LNCaP clone FGC (cell line): ENCODE results near the gene UNC13D.

Experiments used
- DNase-seq: peaks from one replicate; pipeline ENCODE4 v3.0.0-alpha.2; 2011; ENCODE audit warnings: low read depth
- H3K4me3 ChIP-seq: 2 replicates; pipeline ENCODE4 v1.5.1; 2011; ENCODE audit warnings: mild to moderate bottlenecking, low read depth, low read length, control low read depth
- CTCF ChIP-seq: IDR thresholded peaks from 2 replicates; pipeline ENCODE4 v1.5.1; 2012; ENCODE audit warnings: mild to moderate bottlenecking; ENCODE audit not compliant: control insufficient read depth, insufficient read depth; ENCODE audit errors: extremely low read depth

Gene UNC13D

DNA sequence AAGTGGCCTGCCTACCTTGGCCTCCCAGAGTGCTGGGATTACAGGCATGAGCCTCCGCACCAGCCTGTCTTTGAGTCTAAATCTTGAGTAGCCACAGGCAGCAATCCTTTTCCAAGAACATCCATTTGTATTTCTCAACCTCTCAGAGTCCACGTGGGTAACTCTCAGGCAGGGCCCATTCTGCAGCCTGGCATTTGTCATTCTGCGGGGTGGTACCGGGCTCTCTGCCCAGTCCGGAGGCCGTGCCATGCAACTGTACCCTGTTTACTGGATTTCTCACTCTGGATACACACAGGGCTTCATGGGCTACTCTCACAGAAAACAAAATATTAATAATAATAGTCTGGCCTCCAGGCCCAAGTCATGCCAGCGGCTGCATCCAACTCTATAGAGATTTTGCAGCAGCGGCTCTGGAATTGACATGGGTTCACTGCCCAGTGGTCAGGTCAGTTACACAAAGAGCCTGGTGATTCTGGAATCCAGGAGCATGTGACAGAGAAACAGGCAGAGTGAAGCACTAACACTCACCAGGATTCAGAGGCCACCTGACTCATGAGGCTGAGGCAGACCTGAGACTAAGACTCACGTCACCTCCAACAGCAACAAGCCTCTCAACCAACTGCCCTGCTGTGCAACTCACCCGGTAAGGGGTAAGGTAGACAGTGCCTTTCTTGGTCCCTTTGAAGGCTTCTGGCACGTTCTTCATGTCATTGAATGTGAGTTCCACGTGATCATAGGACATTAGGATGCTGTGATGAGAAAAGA lies 6.9 kb upstream of the UNC13D start:
- TF ChIP-seq CTCF = no peak
- no peak overlapping the region for H3K4me3 ChIP-seq
- DNase-seq = no peak

GRCh38 chr17:75849724-75850123 lies 5.5 kb upstream of the UNC13D start:
- no peak for DNase-seq
- TF ChIP-seq CTCF = no peak
- H3K4me3 ChIP-seq = no peak overlapping the region

DNA sequence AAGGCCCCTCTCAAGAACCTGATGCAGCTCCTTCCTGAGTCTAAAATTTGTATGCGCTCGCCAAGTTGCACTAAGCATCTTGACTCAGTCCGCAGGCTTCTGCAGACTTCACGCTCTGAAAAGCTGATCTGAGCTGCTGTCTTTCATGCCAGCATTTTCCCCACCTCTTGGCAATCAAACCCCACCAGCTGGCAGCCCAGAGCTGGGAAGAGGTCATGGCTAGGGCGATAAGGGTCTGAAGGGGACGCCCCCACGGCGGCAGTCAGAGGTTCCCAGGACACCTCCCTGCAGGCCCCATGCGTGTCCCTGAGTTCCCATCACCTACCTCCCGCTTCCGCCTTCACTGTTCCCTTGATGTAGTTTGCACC lies 5.1 kb upstream of the UNC13D start:
- DNase-seq = no peak
- no peak overlapping the region for H3K4me3 ChIP-seq
- TF ChIP-seq CTCF = no peak

DNA sequence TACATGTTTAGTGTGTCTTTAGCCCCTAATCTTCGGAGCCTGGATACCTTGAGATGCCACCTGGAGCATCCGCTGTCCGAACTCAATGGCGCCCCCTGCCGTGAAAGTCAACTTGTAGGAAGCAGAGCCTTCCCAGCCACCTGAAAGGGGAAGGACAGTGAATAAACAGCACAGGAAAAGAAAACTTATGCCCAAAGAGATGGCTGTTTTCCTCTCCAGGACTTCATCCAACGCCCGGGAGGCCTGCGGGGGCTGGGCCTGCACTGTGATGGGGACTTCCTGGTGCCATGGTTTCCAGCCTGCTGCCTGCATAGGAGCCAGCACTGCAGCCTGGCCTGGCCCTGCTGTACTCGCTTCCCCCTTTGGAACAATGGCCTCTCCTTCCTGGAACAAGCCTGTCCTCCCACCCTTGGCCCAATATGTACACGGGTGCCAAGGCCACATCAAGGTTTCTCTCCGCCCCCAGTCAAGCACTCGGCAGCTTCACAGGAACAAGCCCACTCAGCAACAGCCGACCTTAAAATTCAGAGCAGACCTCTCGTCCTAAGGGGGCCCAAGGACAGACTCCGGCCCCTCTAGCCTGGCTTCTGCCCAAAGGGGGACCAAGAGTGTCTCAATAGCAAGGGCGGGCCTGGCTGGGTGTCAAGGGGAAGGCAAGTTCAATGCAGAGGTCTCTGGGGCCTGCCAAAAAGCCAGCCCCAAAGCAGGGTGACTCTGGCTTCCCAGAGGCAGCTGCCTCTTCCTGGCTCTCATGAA lies 4.5 kb upstream of the UNC13D start:
- no peak for DNase-seq
- peak; percentile 83 for TF ChIP-seq CTCF
- H3K4me3 ChIP-seq = no peak overlapping the region

- DNase-seq = no peak
- no peak for TF ChIP-seq CTCF
Observed at GRCh38 chr17:75847614-75848522, 3.7 kb upstream of the UNC13D start.

DNA sequence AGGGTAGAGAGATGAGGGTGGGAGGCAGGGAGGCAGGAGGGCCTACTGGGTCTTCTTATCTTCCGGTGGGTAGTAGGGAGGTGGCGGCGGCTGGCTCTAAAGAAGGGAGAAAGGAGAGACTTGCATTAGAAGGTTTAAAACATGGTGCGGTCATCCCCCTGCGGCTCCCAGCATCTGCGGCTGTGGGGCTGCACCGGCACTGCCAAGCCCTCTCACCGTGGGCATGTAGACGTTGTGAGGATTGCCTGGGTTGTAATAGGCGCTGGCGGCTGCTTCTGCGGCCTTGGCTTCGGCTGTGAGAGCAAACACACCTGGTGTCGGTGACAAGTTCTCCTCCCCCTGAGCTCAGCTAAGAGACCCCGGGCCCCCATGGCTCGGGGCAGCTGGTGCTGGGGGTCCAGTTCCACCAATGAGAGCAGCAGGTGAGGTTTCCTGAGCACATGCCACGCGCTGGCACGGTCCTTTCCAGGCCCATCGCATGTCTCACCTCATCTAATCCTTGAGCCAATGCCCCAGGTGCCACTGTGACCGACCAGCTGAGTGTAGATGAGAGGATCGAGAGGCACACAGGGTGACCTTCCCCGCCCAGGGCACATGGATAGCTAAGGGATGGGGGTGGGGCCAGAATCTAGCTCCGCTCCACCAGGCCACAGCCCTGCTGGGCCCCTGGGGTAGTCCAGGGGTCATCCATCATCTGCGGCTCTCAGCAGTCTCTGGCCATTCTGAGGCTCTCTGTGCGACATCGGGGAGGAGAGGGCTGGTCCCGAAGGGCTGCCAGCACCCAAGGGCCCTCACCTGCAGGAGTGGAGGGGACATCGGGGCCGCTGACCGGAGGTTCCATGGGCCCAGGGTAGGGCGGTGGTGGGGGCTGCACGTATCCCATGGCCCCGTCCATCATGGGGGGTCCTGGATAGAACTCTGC lies 2.7 kb upstream of the UNC13D start:
- H3K4me3 ChIP-seq = no peak overlapping the region
- TF ChIP-seq CTCF = no peak
- DNase-seq = no peak

More at GRCh38 chr17:75847614-75848522, 3.7 kb upstream of the UNC13D start:
- H3K4me3 ChIP-seq = no peak overlapping the region
